Rectal smooth muscle tissue (tissue), 1 donor: ENCODE measurements around the gene MEAK7.

ENCODE experiments used
- H3K27ac ChIP-seq: one replicate; pipeline ENCODE4 v1.7.0; 2013; ENCODE audit warnings: low read depth, low read length, inconsistent platforms
- H3K27me3 ChIP-seq: one replicate; pipeline ENCODE4 v1.7.0; 2013; ENCODE audit warnings: low read length; ENCODE audit not compliant: control insufficient read depth, insufficient read depth
- H3K36me3 ChIP-seq: one replicate; pipeline ENCODE4 v1.7.0; 2013; ENCODE audit warnings: low read length; ENCODE audit not compliant: control insufficient read depth, insufficient read depth
- H3K4me1 ChIP-seq: one replicate; pipeline ENCODE4 v1.7.0; 2013; ENCODE audit warnings: low read length; ENCODE audit not compliant: control insufficient read depth, insufficient read depth
- H3K4me3 ChIP-seq: one replicate; pipeline ENCODE4 v1.7.0; 2013; ENCODE audit warnings: low read length
- H3K9ac ChIP-seq: one replicate; pipeline ENCODE4 v1.7.0; 2013; ENCODE audit warnings: low read length

Gene MEAK7, protein sequence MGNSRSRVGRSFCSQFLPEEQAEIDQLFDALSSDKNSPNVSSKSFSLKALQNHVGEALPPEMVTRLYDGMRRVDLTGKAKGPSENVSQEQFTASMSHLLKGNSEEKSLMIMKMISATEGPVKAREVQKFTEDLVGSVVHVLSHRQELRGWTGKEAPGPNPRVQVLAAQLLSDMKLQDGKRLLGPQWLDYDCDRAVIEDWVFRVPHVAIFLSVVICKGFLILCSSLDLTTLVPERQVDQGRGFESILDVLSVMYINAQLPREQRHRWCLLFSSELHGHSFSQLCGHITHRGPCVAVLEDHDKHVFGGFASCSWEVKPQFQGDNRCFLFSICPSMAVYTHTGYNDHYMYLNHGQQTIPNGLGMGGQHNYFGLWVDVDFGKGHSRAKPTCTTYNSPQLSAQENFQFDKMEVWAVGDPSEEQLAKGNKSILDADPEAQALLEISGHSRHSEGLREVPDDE

DNA sequence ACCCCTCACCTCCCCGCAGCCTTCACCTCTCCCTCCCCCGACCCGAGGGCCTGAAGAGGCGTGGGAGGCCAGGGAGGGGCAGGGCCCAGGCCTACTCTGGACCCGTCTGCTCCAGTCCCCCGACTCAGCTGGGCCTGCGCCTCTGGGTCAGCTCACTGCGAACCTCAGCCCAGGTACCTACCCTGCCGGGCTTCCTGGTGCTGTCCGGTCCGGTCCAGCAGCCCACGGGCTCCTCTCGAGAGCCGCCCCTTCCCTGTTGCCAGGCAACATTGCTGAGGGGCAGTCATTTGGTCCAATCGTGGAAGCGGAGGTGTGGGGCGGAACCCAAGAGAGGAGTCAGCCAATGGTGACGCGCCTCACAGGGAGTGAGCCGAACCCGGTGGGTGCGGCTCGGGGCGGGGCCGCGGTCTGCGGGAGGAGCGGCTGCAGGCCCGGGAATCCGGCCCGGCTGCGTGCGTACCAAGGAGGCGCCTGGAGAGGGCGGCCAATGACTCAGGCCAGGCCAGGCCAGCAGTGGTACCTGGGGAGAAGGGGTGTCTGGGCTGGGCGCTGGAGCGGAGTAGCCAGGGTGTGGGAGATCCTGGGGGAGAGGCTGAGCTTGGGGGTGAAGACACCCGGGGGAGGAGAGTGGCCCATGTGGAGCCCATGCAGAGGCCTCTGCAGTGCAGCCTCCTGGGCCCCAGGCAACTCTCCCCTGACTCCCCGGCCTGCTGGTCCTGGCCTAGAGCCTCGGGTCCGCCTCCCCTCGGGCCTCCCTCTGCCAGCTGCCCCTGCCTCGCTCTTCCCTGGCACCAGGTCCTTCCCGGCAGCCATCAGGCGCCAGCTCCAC lies at the start of gene MEAK7:
Gene MEAK7 (minus strand): TSS at position 240 of the 829 bp plus-strand sequence. CDS start 6,573 bp downstream, outside the sequence.
- no peaks in the 10 kb centered on the region for H3K36me3 ChIP-seq
- H3K27ac ChIP-seq: peak within 1 kb of the TSS; percentile 84
- no peaks in the 10 kb centered on the region for H3K27me3 ChIP-seq
- peak within 1 kb of the TSS; percentile 80 for H3K9ac ChIP-seq
- H3K4me3 ChIP-seq: peak within 1 kb of the TSS; percentile 97
- H3K4me1 ChIP-seq: peaks cover 14% of the 10 kb centered on the region

DNA sequence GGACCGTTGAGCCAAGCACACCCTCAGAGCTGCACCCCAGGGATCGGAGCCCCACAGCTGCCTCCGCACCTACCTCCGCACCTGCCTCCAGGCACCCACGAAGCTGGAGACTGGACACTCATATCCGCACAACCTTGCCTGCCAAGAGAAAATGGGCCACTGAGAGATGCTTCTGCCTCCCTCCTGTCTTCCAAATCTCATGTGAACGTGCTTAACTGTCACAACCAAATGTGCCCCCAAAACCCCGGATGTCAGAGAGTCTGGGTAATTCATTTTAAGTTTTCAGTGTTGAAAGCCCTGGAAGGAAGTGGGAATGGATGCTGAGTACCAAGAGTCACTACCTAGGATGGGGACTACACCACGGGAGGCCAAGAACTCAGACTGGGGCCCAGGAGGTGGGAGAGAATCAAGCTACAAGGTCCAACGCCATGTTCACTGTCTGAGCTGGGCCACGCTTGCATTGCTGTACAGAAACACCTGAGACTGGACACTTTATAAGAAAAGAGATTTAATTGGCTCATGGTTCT lies 49.5 kb upstream of the MEAK7 start:
- Histone ChIP-seq H3K4me3 (peak overlapping the region; percentile 12), H3K9ac (no peak overlapping the region), H3K27ac (no peak overlapping the region), H3K36me3 (no peaks in the 10 kb centered on the region), H3K4me1 (no peaks in the 10 kb centered on the region), H3K27me3 (no peaks in the 10 kb centered on the region)

DNA sequence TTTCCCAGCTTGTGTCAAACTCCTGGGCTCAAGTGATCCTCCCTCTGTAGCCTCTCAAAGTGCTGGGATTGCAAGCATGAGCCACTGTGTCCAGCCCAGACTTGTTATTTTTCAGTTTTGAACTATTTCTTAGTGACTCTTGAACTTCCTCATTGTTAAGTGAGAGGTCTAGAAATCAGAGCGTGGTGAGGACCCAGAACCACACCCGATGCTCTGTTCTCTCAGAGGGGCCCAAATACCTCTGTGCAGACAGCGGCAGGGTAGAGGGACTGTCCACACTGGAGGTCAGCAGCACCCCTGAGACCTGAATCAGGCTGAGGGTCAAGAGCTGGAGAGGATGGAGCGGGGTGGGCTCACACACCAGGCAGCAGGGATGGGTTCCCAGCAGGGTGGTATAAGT lies 47.7 kb upstream of the MEAK7 start:
- H3K4me1 ChIP-seq: no peaks in the 10 kb centered on the region
- H3K36me3 ChIP-seq: no peaks in the 10 kb centered on the region
- H3K9ac ChIP-seq: no peak overlapping the region
- no peak overlapping the region for H3K4me3 ChIP-seq
- H3K27me3 ChIP-seq: no peaks in the 10 kb centered on the region
- H3K27ac ChIP-seq: no peak overlapping the region

DNA sequence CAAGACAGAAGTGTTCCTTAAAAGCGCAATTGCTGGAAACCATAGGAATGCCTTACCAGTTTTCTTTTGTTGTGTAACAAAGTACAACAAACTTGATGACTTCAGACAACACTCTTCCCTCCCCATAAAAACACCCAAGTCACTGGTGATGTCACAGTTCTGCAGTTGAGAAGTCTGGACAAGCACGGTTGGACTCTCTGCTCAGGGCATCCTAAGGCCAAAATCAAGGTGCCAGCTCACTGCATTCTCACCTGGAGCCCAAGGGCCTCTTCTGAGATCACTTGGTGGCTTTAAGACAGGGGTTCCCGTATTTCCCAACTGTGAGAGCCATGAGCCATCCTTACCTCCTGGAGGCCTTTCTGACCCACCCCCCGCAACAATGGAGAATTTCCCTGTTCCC lies 45.6 kb upstream of the MEAK7 start:
- H3K27ac ChIP-seq: no peak overlapping the region
- no peaks in the 10 kb centered on the region for H3K36me3 ChIP-seq
- H3K9ac ChIP-seq: no peak overlapping the region
- no peak overlapping the region for H3K4me3 ChIP-seq
- H3K4me1 ChIP-seq: no peaks in the 10 kb centered on the region
- no peaks in the 10 kb centered on the region for H3K27me3 ChIP-seq

DNA sequence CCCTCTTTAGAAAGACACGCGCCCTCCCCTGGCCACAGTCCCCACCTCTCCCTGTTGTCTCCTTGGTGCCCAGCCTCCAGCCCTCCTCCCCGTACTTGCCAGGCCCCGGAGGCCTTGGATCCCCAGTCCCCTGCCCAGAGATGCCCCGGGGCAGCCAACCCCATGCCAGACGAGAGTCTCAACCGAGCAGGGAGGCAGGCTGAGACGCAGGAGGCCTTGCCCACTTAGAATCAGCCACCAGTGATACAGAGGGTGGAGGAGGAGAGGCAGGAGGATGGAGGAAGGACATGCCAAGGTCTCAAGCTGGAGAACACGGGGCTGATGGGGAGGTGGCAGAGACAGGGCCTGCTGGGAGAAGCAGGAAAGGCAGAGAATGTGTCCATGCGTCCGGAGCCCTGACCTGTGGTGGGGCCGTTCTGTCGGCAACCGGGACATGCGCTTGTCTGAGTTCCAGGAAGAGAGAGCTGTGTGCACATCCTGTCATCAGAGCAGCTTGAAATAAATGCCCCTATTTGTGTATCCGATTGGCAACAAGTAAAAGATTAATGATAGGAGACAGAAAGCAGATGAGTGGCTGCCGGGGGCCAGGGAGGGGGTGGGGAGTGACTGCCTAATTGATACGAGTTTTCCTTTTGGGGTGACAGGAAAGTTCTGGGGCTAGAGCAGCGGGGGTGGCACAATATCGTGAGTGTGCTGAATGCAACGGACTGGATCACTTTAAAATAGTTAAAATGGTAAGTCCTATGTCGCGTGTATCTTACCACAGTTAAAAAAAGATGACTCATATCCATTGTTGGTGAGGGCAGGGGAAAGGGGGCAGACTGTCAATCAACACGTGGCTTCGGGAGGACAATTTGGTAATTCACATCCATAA lies 44.7 kb upstream of the MEAK7 start:
- H3K9ac ChIP-seq: no peak overlapping the region
- no peaks in the 10 kb centered on the region for H3K4me1 ChIP-seq
- H3K36me3 ChIP-seq: no peaks in the 10 kb centered on the region
- H3K4me3 ChIP-seq: no peak overlapping the region
- no peaks in the 10 kb centered on the region for H3K27me3 ChIP-seq
- no peak overlapping the region for H3K27ac ChIP-seq

DNA sequence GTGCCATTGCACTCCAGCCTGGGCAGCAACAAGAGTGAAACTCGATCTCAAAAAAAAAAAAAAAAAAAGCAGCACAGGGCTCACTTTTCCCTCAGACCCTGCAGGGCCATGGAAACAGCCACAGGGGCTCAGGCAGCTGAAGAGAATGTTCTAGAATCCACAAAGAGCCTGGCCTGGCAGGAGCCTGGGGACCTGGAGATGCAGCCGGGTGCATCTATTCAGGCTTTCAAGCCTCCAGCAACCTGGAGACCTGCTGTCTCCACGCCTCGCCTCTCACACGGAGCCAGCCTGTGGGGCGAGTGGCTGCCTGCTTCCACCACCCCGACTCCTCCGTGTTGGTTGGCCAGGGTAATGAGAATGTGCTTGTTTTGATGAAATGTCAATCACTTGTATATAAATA lies 44.0 kb upstream of the MEAK7 start:
- no peak overlapping the region for H3K4me3 ChIP-seq
- no peak overlapping the region for H3K9ac ChIP-seq
- no peaks in the 10 kb centered on the region for H3K27me3 ChIP-seq
- H3K4me1 ChIP-seq: no peaks in the 10 kb centered on the region
- H3K27ac ChIP-seq: no peak overlapping the region
- H3K36me3 ChIP-seq: no peaks in the 10 kb centered on the region

DNA sequence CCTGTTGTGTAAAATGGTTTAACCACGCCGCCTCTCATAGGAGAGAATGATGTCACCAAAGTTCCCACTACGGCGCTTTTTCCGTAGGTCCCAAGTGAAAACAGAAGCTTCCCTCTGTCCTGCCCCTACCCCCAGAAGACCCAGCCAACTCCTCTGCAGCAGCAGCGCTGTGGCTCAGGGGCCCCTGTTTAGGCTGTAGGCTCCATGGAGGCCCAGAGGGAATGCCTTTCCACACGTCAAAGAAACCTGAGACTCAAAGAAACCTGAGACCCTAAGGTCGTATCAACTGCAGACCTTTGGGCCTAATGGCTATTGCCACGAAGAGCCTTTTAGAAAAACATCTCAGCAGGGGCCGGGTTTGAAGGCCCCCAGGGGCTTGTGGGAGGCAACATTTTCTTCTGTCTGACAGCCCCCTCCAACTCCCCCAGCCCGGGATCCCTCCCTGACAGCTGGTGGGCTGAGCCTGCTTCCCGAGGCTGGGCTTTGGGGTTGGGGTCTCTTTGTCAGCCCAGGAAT lies 43.1 kb upstream of the MEAK7 start:
- Histone ChIP-seq H3K9ac (no peak overlapping the region), H3K4me1 (no peaks in the 10 kb centered on the region)

DNA sequence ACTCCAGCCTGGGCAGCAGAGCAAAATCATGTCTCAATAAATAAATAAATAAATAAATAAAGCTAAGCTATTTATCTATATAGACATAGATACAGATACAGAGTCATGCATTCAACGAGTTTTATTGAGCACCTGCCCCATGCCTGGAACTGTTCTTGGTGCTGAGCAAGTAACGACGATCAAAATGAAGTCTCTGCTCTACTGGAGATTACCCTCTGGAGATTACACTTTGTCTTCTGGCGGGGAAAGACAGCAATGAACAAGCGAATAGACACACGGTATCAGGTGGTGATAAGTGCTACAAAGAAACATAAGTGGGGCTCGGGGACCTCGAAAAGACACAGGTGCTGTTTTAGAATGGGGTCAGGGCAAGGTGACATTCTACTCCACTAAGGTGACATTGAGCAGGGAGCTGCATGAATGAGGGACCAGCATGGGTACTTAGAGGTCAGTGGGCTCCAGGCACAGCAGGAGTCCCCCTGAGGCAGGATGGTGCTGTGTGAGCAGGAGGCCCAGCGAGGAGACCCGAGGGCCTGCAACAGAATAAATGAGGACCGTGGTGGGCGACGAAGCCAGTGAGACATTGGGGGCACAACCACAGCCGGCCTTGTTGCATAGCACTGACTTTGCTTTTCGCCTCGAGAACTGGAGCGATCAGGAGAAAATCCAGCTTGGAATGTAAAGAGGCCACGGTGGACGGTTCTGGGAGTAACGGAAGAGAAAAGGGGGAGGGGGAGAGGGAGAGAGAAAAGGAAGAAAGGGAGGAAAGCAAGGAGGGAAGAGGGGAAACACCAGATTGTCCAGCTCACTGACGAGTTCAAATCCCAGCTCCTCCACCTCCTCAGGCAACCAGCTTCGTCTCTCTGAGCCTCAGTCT lies 42.4 kb upstream of the MEAK7 start:
- no peak overlapping the region for H3K9ac ChIP-seq
- no peak overlapping the region for H3K4me3 ChIP-seq
- no peaks in the 10 kb centered on the region for H3K4me1 ChIP-seq
- no peaks in the 10 kb centered on the region for H3K27me3 ChIP-seq
- H3K36me3 ChIP-seq: no peaks in the 10 kb centered on the region
- H3K27ac ChIP-seq: no peak overlapping the region

More for the DNA sequence above, 43.1 kb upstream of the MEAK7 start:
- no peaks in the 10 kb centered on the region for H3K36me3 ChIP-seq
- no peak overlapping the region for H3K4me3 ChIP-seq
- H3K27me3 ChIP-seq: no peaks in the 10 kb centered on the region
- H3K27ac ChIP-seq: no peak overlapping the region

DNA sequence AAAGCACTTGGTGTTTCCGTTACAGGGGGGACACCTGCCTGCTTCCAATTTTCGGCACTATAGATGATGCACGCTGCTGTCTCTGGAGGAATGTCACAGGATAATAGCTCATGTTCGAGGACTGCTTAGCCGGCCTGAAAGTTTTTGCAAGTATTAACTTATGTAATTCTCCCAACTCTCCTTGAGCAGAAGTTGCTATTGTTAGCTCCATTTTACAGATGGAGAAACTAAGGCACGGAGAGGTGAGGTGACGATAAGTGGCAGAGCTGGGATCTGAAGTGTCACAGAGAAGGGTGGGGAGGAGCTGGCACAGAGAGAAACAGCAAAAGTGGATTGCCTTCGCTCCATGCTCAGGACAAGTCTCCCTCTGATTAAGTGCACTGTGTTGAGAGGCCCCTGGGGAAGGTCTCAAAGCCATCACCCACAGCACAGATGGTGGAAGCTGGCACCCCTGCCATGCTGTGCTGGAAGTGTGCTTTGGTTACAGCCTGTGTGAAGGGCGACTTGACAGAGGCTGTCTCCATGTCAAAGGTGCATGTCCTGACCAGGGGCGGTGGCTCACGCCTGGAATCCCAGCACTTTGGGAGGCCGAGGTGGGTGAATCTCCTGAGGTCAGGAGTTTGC lies 40.8 kb upstream of the MEAK7 start:
- Histone ChIP-seq H3K4me3 (no peak overlapping the region), H3K9ac (no peak overlapping the region), H3K4me1 (no peaks in the 10 kb centered on the region)

DNA sequence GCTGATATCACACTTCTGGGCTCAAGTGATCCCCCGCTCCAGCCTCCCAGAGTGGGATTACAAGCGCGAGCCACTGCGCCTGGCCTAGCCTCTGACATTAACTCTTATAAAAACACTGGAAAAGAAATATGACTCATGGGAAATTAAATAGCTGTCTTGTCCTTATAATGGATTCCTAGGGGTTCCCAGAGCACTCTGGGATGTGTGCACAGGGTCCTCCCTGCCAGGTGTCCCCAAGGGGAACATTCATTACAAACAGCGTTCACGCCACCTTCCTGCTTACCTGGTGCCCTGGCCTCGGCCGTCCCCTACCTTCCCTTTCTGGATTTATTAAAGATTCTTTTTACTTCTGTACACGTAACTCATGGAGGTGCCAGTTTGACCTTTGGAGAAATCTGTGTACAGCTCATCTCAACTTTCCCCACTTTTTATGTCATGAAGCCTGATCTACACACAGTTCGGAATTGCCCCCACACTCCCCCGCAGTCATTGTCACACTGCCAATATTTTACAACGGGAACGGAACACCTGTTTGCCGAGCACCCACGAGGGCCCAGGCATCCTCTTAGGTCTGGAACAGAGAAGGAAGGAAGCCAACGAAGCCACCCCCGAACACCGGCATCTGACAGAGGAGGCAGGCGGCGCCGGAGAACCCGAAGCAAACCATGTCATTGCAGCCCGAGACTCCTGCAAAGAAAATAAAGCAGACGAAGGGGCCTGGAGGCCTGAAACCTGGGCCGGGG lies 39.7 kb upstream of the MEAK7 start:
- no peaks in the 10 kb centered on the region for H3K36me3 ChIP-seq
- no peaks in the 10 kb centered on the region for H3K4me1 ChIP-seq
- no peak overlapping the region for H3K27ac ChIP-seq
- no peak overlapping the region for H3K4me3 ChIP-seq
- no peaks in the 10 kb centered on the region for H3K27me3 ChIP-seq
- H3K9ac ChIP-seq: no peak overlapping the region

More for the DNA sequence above, 40.8 kb upstream of the MEAK7 start:
- Histone ChIP-seq H3K36me3 (no peaks in the 10 kb centered on the region), H3K27ac (no peak overlapping the region), H3K27me3 (no peaks in the 10 kb centered on the region)
